AG04449 (cell line): ENCODE data around the gene LIPT2.

ENCODE experiments used
- CTCF ChIA-PET: fragments of 350-600 bp; formaldehyde crosslinking; extraction: SDS; loops from one replicate; lab custom pipeline; 2021; ENCODE audit warnings: antibody characterized with exemption; lab: Yijun Ruan, JAX
- POLR2A ChIA-PET: fragments of 400-600, 350-600 bp; formaldehyde crosslinking; extraction: SDS; loops from one replicate; lab custom pipeline; 2020; ENCODE audit warnings: antibody characterized with exemption, inconsistent platforms; lab: Yijun Ruan, JAX
- DNase-seq: peaks from one replicate; pipeline ENCODE4 v3.0.0-alpha.2; 2010; ENCODE audit warnings: low read depth, low spot score
- H3K4me3 ChIP-seq: 2 replicates; pipeline ENCODE4 v1.5.1; 2011; ENCODE audit warnings: low read depth, mild to moderate bottlenecking, control low read depth, low read length
- CTCF ChIP-seq: IDR thresholded peaks from one replicate; pipeline ENCODE4 v1.5.1; 2011; ENCODE audit warnings: mild to moderate bottlenecking, moderate library complexity, low read length, control low read depth, inconsistent platforms; ENCODE audit not compliant: insufficient read depth; ENCODE audit errors: missing control alignments

LIPT2 gene

GRCh38 chr11:74506823-74507222 lies 13.3 kb upstream of the LIPT2 start:
- no peak overlapping the region for H3K4me3 ChIP-seq
- POLR2A ChIA-PET = no interaction called here
- no peak for DNase-seq
- TF ChIP-seq CTCF = no peak
- CTCF ChIA-PET = interaction anchor here (1.6 kb wide), 1 partner anchor 13 kb away, joined by 3 read pairs; the partner anchor contains the start of gene LIPT2

GRCh38 chr11:74505911-74506310 lies 12.4 kb upstream of the LIPT2 start:
- ChIA-PET POLR2A (no interaction called here), CTCF (interaction anchor here (0.9 to 1.6 kb wide), 2 partner anchors 12 to 18 kb away, joined by 3 read pairs; partner anchors contain the start of gene LIPT2)
- no peak for TF ChIP-seq CTCF
- H3K4me3 ChIP-seq = no peak overlapping the region
- no peak for DNase-seq

GRCh38 chr11:74504100-74504691 lies 10.7 kb upstream of the LIPT2 start:
- ChIA-PET POLR2A (no interaction called here), CTCF (interaction anchor here (0.5 to 2.2 kb wide), 2 partner anchors 10 to 540 kb away, joined by 3 to 5 read pairs; partner anchors contain the start of gene LIPT2)
- no peak for TF ChIP-seq CTCF
- DNase-seq = no peak
- H3K4me3 ChIP-seq = no peak overlapping the region

- no peak for TF ChIP-seq CTCF
- ChIA-PET POLR2A (no interaction called here), CTCF (interaction anchor here (0.8 to 2.6 kb wide), 3 partner anchors 8 to 45 kb away, joined by 4 to 9 read pairs (median 5); no protein-coding TSS in a partner anchor)
- DNase-seq = no peak
- H3K4me3 ChIP-seq = no peak overlapping the region
Measured at GRCh38 chr11:74494916-74495315, 1.4 kb upstream of the LIPT2 start.

GRCh38 chr11:74493791-74494630 lies 487 bp upstream of the LIPT2 start:
- DNase-seq = no peak
- no peak for TF ChIP-seq CTCF
- CTCF ChIA-PET = interaction anchor here (0.8 to 2.6 kb wide), 10 partner anchors 9 to 748 kb away, joined by 3 to 9 read pairs (median 3); no protein-coding TSS in a partner anchor
- peak overlapping the region; percentile 75 for H3K4me3 ChIP-seq
- POLR2A ChIA-PET = interaction anchor here (0.5 to 1.3 kb wide), 4 partner anchors 9 to 1601 kb away, joined by 3 to 5 read pairs (median 3); partner anchors contain the start of gene PGM2L1

- DNase-seq = no peak
- ChIA-PET CTCF (interaction anchor here (1.3 to 1.5 kb wide), 3 partner anchors 21 to 210 kb away, joined by 3 to 6 read pairs (median 5); no protein-coding TSS in a partner anchor), POLR2A (no interaction called here)
- no peak overlapping the region for H3K4me3 ChIP-seq
- no peak for TF ChIP-seq CTCF
Measured at GRCh38 chr11:74492084-74492483, 1.4 kb downstream of the LIPT2 start.
